Testis (tissue), 2 donors: ENCODE measurements around the gene EXOG.

Experiments used
- CTCF ChIP-seq, 3 experiments: fragments of 450-650 bp in 2 of 3; fragments of 200-600 bp in 1 of 3; sonication (generic) in 1 of 3; IDR thresholded peaks; one replicate each; pipeline ENCODE4 v1.5.1; 2016 to 2019; ENCODE audit warnings: antibody characterized with exemption in 3 of 3, mild to moderate bottlenecking in 2 of 3, moderate library complexity in 1 of 3
- POLR2A ChIP-seq: fragments of 450-650 bp; IDR thresholded peaks from one replicate; pipeline ENCODE4 v1.6.1; 2017; ENCODE audit warnings: antibody characterized with exemption, mild to moderate bottlenecking, moderate library complexity

- no peak for TF ChIP-seq POLR2A
- no peak for TF ChIP-seq CTCF (IDR thresholded peaks at IDR 0.05)
These were observed 40.3 kb upstream of the EXOG start for GRCh38 chr3:38455639-38456430.
